Liver (tissue), 3 donors: ENCODE results near the gene SPACDR.

Source experiments
- ATF3 ChIP-seq: IDR thresholded peaks from 2 replicates; pipeline ENCODE4 v1.6.1; 2016; ENCODE audit warnings: antibody characterized with exemption
- CTCF ChIP-seq: fragments of 150-350 bp; IDR thresholded peaks from 2 replicates; pipeline ENCODE4 v1.5.1; 2017; ENCODE audit warnings: improper control_type of control experiment, low read depth, low read length; ENCODE audit not compliant: missing input control
- GABPA ChIP-seq, 2 donors: IDR thresholded peaks in 1 of 2; conservative IDR thresholded peaks in 1 of 2; 2 replicates each; pipeline ENCODE4 v1.6.1; 2016; ENCODE audit warnings: antibody characterized with exemption in 2 of 2, mild to moderate bottlenecking in 1 of 2, moderate library complexity in 1 of 2
- JUND ChIP-seq, 2 donors: IDR thresholded peaks; 2 replicates each; pipeline ENCODE4 v1.6.1; 2016; ENCODE audit warnings: antibody characterized with exemption in 2 of 2
- MAX ChIP-seq: IDR thresholded peaks from 2 replicates; pipeline ENCODE4 v1.6.1; 2016; ENCODE audit warnings: antibody characterized with exemption
- RAD21 ChIP-seq, 2 donors: IDR thresholded peaks; 2 replicates each; pipeline ENCODE4 v1.6.1; 2016; ENCODE audit warnings: antibody characterized with exemption in 2 of 2, mild to moderate bottlenecking in 2 of 2
- REST ChIP-seq: IDR thresholded peaks from 2 replicates; pipeline ENCODE4 v1.6.1; 2016; ENCODE audit warnings: antibody characterized with exemption, mild to moderate bottlenecking
- SP1 ChIP-seq: IDR thresholded peaks from 2 replicates; pipeline ENCODE4 v1.6.1; 2018; ENCODE audit warnings: antibody characterized with exemption, mild to moderate bottlenecking
- TAF1 ChIP-seq: conservative IDR thresholded peaks from 2 replicates; pipeline ENCODE4 v1.6.1; 2016; ENCODE audit warnings: antibody characterized with exemption, mild to moderate bottlenecking
- YY1 ChIP-seq: IDR thresholded peaks from 2 replicates; pipeline ENCODE4 v1.6.1; 2016; ENCODE audit warnings: antibody characterized with exemption, mild to moderate bottlenecking
- donor health status: healthy.
- donor health status: healthy.

- TF ChIP-seq CTCF (no peak), REST (no peak), SP1 (no peak), ATF3 (no peak), RAD21 (IDR thresholded peaks at IDR 0.05) (no peak), TAF1 (no peak), YY1 (peak; percentile 10), MAX (no peak), JUND (IDR thresholded peaks at IDR 0.05) (no peak), GABPA (IDR thresholded peaks at IDR 0.05 in 1 of 2, conservative IDR thresholded peaks at IDR 0.05 in 1 of 2) (no peak)
Measured at GRCh38 chr7:100435401-100436304, 28.4 kb downstream of the SPACDR start.
